ENCODE data around the gene EPSTI1.

EPSTI1 gene

GRCh38 chr13:42967660-42968059, 24.4 kb downstream of the EPSTI1 start:
- DNase-seq (ENCODE audit: insufficient read length, low spot score) (no peak), FAIRE-seq (no peak)

GRCh38 chr13:42965281-42965680, 26.8 kb downstream of the EPSTI1 start:
- TF ChIP-seq TAF1 (IDR thresholded peaks at IDR 0.05; ENCODE audit: low read depth, low read length) = no peak
- TF ChIP-seq SPI1 (IDR thresholded peaks at IDR 0.05; ENCODE audit: low read depth, low read length) = no peak
- no peak for TF ChIP-seq POLR2AphosphoS5 (IDR thresholded peaks at IDR 0.05; ENCODE audit: low read depth, low read length)
- TF ChIP-seq POU2F2 (IDR thresholded peaks at IDR 0.05; ENCODE audit: low read depth, low read length) = no peak
- no peak for TF ChIP-seq PAX5 (IDR thresholded peaks at IDR 0.05; ENCODE audit: insufficient read depth, low read length, severe bottlenecking)
- TF ChIP-seq POLR2A (IDR thresholded peaks at IDR 0.05; ENCODE audit: low read depth, low read length) = no peak
- FAIRE-seq = no peak
- no peak for DNase-seq (ENCODE audit: insufficient read length, low spot score)

More at GRCh38 chr13:42967660-42968059, 24.4 kb downstream of the EPSTI1 start:
- no peak for TF ChIP-seq POLR2AphosphoS5 (IDR thresholded peaks at IDR 0.05; ENCODE audit: low read depth, low read length)
- no peak for TF ChIP-seq SPI1 (IDR thresholded peaks at IDR 0.05; ENCODE audit: low read depth, low read length)
- no peak for TF ChIP-seq POLR2A (IDR thresholded peaks at IDR 0.05; ENCODE audit: low read depth, low read length)
- TF ChIP-seq POU2F2 (IDR thresholded peaks at IDR 0.05; ENCODE audit: low read depth, low read length) = no peak

GRCh38 chr13:42964761-42965161, 27.3 kb downstream of the EPSTI1 start:
- DNase-seq (ENCODE audit: insufficient read length, low spot score) (no peak), FAIRE-seq (no peak)
- no peak for TF ChIP-seq TAF1 (IDR thresholded peaks at IDR 0.05; ENCODE audit: low read depth, low read length)
- TF ChIP-seq POLR2AphosphoS5 (IDR thresholded peaks at IDR 0.05; ENCODE audit: low read depth, low read length) = no peak
- TF ChIP-seq POU2F2 (IDR thresholded peaks at IDR 0.05; ENCODE audit: low read depth, low read length) = no peak
- no peak for TF ChIP-seq SPI1 (IDR thresholded peaks at IDR 0.05; ENCODE audit: low read depth, low read length)
- TF ChIP-seq PAX5 (IDR thresholded peaks at IDR 0.05; ENCODE audit: insufficient read depth, low read length, severe bottlenecking) = no peak
- TF ChIP-seq POLR2A (IDR thresholded peaks at IDR 0.05; ENCODE audit: low read depth, low read length) = no peak

GRCh38 chr13:42959615-42960014, 32.4 kb downstream of the EPSTI1 start:
- TF ChIP-seq POU2F2 (IDR thresholded peaks at IDR 0.05; ENCODE audit: low read depth, low read length) (no peak), POLR2AphosphoS5 (IDR thresholded peaks at IDR 0.05; ENCODE audit: low read depth, low read length) (no peak), PAX5 (IDR thresholded peaks at IDR 0.05; ENCODE audit: insufficient read depth, low read length, severe bottlenecking) (no peak), SPI1 (IDR thresholded peaks at IDR 0.05; ENCODE audit: low read depth, low read length) (no peak), TAF1 (IDR thresholded peaks at IDR 0.05; ENCODE audit: low read depth, low read length) (no peak), POLR2A (IDR thresholded peaks at IDR 0.05; ENCODE audit: low read depth, low read length) (no peak)
- DNase-seq (ENCODE audit: insufficient read length, low spot score) (no peak), FAIRE-seq (no peak)

GRCh38 chr13:42957881-42958280, 34.2 kb downstream of the EPSTI1 start:
- DNase-seq (ENCODE audit: insufficient read length, low spot score) (no peak), FAIRE-seq (no peak)
- TF ChIP-seq POLR2A (IDR thresholded peaks at IDR 0.05; ENCODE audit: low read depth, low read length) (no peak), SPI1 (IDR thresholded peaks at IDR 0.05; ENCODE audit: low read depth, low read length) (no peak)

GRCh38 chr13:42950181-42950580, 41.9 kb downstream of the EPSTI1 start:
- DNase-seq (ENCODE audit: insufficient read length, low spot score) (no peak), FAIRE-seq (no peak)
- no peak for TF ChIP-seq TAF1 (IDR thresholded peaks at IDR 0.05; ENCODE audit: low read depth, low read length)
- no peak for TF ChIP-seq POLR2A (IDR thresholded peaks at IDR 0.05; ENCODE audit: low read depth, low read length)
- TF ChIP-seq POLR2AphosphoS5 (IDR thresholded peaks at IDR 0.05; ENCODE audit: low read depth, low read length) = no peak
- no peak for TF ChIP-seq SPI1 (IDR thresholded peaks at IDR 0.05; ENCODE audit: low read depth, low read length)
- TF ChIP-seq POU2F2 (IDR thresholded peaks at IDR 0.05; ENCODE audit: low read depth, low read length) = no peak
- TF ChIP-seq PAX5 (IDR thresholded peaks at IDR 0.05; ENCODE audit: insufficient read depth, low read length, severe bottlenecking) = no peak

GRCh38 chr13:42947925-42948324, 44.1 kb downstream of the EPSTI1 start:
- no peak for TF ChIP-seq POU2F2 (IDR thresholded peaks at IDR 0.05; ENCODE audit: low read depth, low read length)
- TF ChIP-seq PAX5 (IDR thresholded peaks at IDR 0.05; ENCODE audit: insufficient read depth, low read length, severe bottlenecking) = no peak
- TF ChIP-seq TAF1 (IDR thresholded peaks at IDR 0.05; ENCODE audit: low read depth, low read length) = no peak
- TF ChIP-seq SPI1 (IDR thresholded peaks at IDR 0.05; ENCODE audit: low read depth, low read length) = no peak
- no peak for TF ChIP-seq POLR2AphosphoS5 (IDR thresholded peaks at IDR 0.05; ENCODE audit: low read depth, low read length)
- FAIRE-seq (no peak), DNase-seq (ENCODE audit: insufficient read length, low spot score) (no peak)

- DNase-seq (ENCODE audit: insufficient read length, low spot score) (no peak), FAIRE-seq (no peak)
- TF ChIP-seq POLR2AphosphoS5 (IDR thresholded peaks at IDR 0.05; ENCODE audit: low read depth, low read length) = no peak
Measured at GRCh38 chr13:42946927-42947326, 45.1 kb downstream of the EPSTI1 start.

GRCh38 chr13:42929886-42930535, 62.0 kb downstream of the EPSTI1 start:
- FAIRE-seq = no peak
- no peak for TF ChIP-seq TAF1 (IDR thresholded peaks at IDR 0.05; ENCODE audit: low read depth, low read length)
- no peak for TF ChIP-seq POLR2A (IDR thresholded peaks at IDR 0.05; ENCODE audit: low read depth, low read length)
- TF ChIP-seq SPI1 (IDR thresholded peaks at IDR 0.05; ENCODE audit: low read depth, low read length) = no peak
- no peak for TF ChIP-seq POU2F2 (IDR thresholded peaks at IDR 0.05; ENCODE audit: low read depth, low read length)
- TF ChIP-seq POLR2AphosphoS5 (IDR thresholded peaks at IDR 0.05; ENCODE audit: low read depth, low read length) = no peak
- no peak for TF ChIP-seq PAX5 (IDR thresholded peaks at IDR 0.05; ENCODE audit: insufficient read depth, low read length, severe bottlenecking)
- no peak for DNase-seq (ENCODE audit: insufficient read length, low spot score)

- TF ChIP-seq POLR2A (IDR thresholded peaks at IDR 0.05; ENCODE audit: low read depth, low read length) (no peak), PAX5 (IDR thresholded peaks at IDR 0.05; ENCODE audit: insufficient read depth, low read length, severe bottlenecking) (no peak), POLR2AphosphoS5 (IDR thresholded peaks at IDR 0.05; ENCODE audit: low read depth, low read length) (no peak), SPI1 (IDR thresholded peaks at IDR 0.05; ENCODE audit: low read depth, low read length) (no peak), POU2F2 (IDR thresholded peaks at IDR 0.05; ENCODE audit: low read depth, low read length) (no peak), TAF1 (IDR thresholded peaks at IDR 0.05; ENCODE audit: low read depth, low read length) (no peak)
- FAIRE-seq (no peak), DNase-seq (ENCODE audit: insufficient read length, low spot score) (no peak)
Measured at GRCh38 chr13:42926555-42926954, 65.5 kb downstream of the EPSTI1 start.

All from GM12891 (cell line).